Endothelial cell of umbilical vein (primary cell): Measurements from ENCODE around the gene DCHS1. TPM values are rescaled to one million over a fixed set of nuclear protein-coding genes. Genes with fewer than 3 reads are reported as not detected.

Source experiments
- BruUV-seq: library from RNA; stranded (reverse); fragments of 400-500 nt; replicated peaks from 2 replicates; lab custom pipeline; 2021; lab: Mats Ljungman, UMichigan
- CTCF ChIA-PET: fragments of 300-600, 350-600 bp; sonication (Branson Sonifier 250); formaldehyde crosslinking; loops from one replicate; lab custom pipeline; 2021; ENCODE audit warnings: antibody characterized with exemption, inconsistent platforms; lab: Charles Lee
- POLR2A ChIA-PET: fragments of 300-600, 350-600 bp; sonication (Branson Sonifier 250); formaldehyde crosslinking; loops from one replicate; lab custom pipeline; 2021; ENCODE audit warnings: antibody characterized with exemption, inconsistent platforms; lab: Charles Lee
- DNase-seq: peaks from one replicate; pipeline ENCODE4 v3.0.0-alpha.2; 2011; ENCODE audit warnings: low read depth, low spot score
- FAIRE-seq: peaks from 2 replicates; lab custom pipeline; 2011; peaks lifted over from hg19 to GRCh38; lab: Jason Lieb, UNC
- H2AFZ ChIP-seq: 2 replicates; pipeline ENCODE4 v1.6.0; 2012; ENCODE audit warnings: low read depth, low read length, control low read depth, inconsistent platforms
- H3K27ac ChIP-seq: 2 replicates; pipeline ENCODE4 v1.5.1; 2011; ENCODE audit warnings: low read depth, mild to moderate bottlenecking, control low read depth, low read length, moderate library complexity; ENCODE audit not compliant: insufficient read depth
- H3K27me3 ChIP-seq, 2 experiments: 2 replicates each; pipeline versions ENCODE4 v1.6.0 to v1.6.1; 2011; ENCODE audit warnings: low read length in 2 of 2, mixed read lengths in 1 of 2; ENCODE audit not compliant: control insufficient read depth in 2 of 2, insufficient read depth in 2 of 2
- H3K36me3 ChIP-seq, 2 experiments: 2 replicates in 1 of 2; 3 replicates in 1 of 2; pipeline ENCODE4 v1.5.1; 2011; ENCODE audit warnings: low read length in 2 of 2, mild to moderate bottlenecking in 1 of 2, moderate library complexity in 1 of 2; ENCODE audit not compliant: control insufficient read depth in 2 of 2, insufficient read depth in 2 of 2; ENCODE audit errors: extremely low read depth in 1 of 2
- H3K4me1 ChIP-seq: 3 replicates; pipeline ENCODE4 v1.5.1; 2011; ENCODE audit warnings: mild to moderate bottlenecking, low read length; ENCODE audit not compliant: control insufficient read depth, insufficient read depth; ENCODE audit errors: extremely low read depth
- H3K4me2 ChIP-seq: 2 replicates; pipeline ENCODE4 v1.6.1; 2011; ENCODE audit warnings: low read length, control low read depth, mixed read lengths; ENCODE audit not compliant: insufficient read depth
- H3K4me3 ChIP-seq, 3 experiments: fragments of 200-600 bp in 1 of 3; sonication (generic), shearing (Covaris generic) in 1 of 3; replicated peaks in 1 of 3; 2 replicates each; pipeline ENCODE4 v1.5.1; 2011 to 2016; ENCODE audit warnings: control low read depth in 3 of 3, low read length in 3 of 3, mild to moderate bottlenecking in 2 of 3, inconsistent platforms in 1 of 3, low read depth in 1 of 3, moderate library complexity in 1 of 3; ENCODE audit not compliant: insufficient read depth in 1 of 3
- H3K79me2 ChIP-seq: 2 replicates; pipeline ENCODE4 v1.6.0; 2012; ENCODE audit warnings: low read length, inconsistent platforms; ENCODE audit not compliant: control insufficient read depth, insufficient read depth
- H3K9ac ChIP-seq: replicated peaks from 2 replicates; pipeline ENCODE3; 2011; ENCODE audit warnings: low read length, control low read depth; ENCODE audit not compliant: insufficient read depth; ENCODE audit errors: extremely low read depth
- H3K9me1 ChIP-seq: replicated peaks from 3 replicates; pipeline ENCODE4 v1.6.0; 2011; ENCODE audit warnings: mild to moderate bottlenecking, low read length; ENCODE audit not compliant: control insufficient read depth, insufficient read depth; ENCODE audit errors: extremely low read depth
- H3K9me3 ChIP-seq: replicated peaks from 2 replicates; pipeline ENCODE4 v1.5.1; 2012; ENCODE audit warnings: low read length, inconsistent platforms; ENCODE audit not compliant: control insufficient read depth, insufficient read depth
- H4K20me1 ChIP-seq: replicated peaks from 2 replicates; pipeline ENCODE3; 2011; ENCODE audit warnings: mild to moderate bottlenecking, low read length; ENCODE audit not compliant: control insufficient read depth, insufficient read depth; ENCODE audit errors: extremely low read depth
- EZH2 ChIP-seq: IDR thresholded peaks from 2 replicates; pipeline ENCODE4 v1.6.1; 2012; ENCODE audit warnings: borderline replicate concordance, low read depth, mild to moderate bottlenecking, moderate library complexity, low read length, inconsistent platforms; ENCODE audit not compliant: severe bottlenecking
- FOS ChIP-seq: IDR thresholded peaks from 2 replicates; pipeline ENCODE4 v1.6.1; 2011; ENCODE audit warnings: mild to moderate bottlenecking, low read length, moderate library complexity, borderline replicate concordance; ENCODE audit not compliant: insufficient read depth
- GATA2 ChIP-seq: IDR thresholded peaks from 2 replicates; pipeline ENCODE4 v1.7.0; 2011; ENCODE audit warnings: low read depth, mild to moderate bottlenecking, moderate library complexity, mixed read lengths, low read length; ENCODE audit not compliant: insufficient read length, insufficient read depth
- JUN ChIP-seq: IDR thresholded peaks from 2 replicates; pipeline ENCODE4 v1.6.1; 2011; ENCODE audit warnings: borderline replicate concordance, low read depth; ENCODE audit not compliant: insufficient read length, insufficient read depth
- MYC ChIP-seq: IDR thresholded peaks from one replicate; pipeline ENCODE4 v1.6.1; 2011; ENCODE audit warnings: mild to moderate bottlenecking, low read depth, low read length
- POLR2A ChIP-seq: IDR thresholded peaks from 2 replicates; pipeline ENCODE4 v1.6.1; 2012; ENCODE audit warnings: low read depth, mild to moderate bottlenecking, control low read depth, low read length
- POLR2AphosphoS5 ChIP-seq: IDR thresholded peaks from 2 replicates; pipeline ENCODE4 v1.6.1; 2012; ENCODE audit warnings: low read depth, mild to moderate bottlenecking, control low read depth, low read length, moderate library complexity; ENCODE audit not compliant: insufficient read depth
- dilution Hi-C: fragments of 300-500 bp; cut with MboI; formaldehyde crosslinking; loops from one replicate; pipeline ENCODE4 v1.15.0; 2019; ENCODE audit warnings: low sequenced_read_pairs; ENCODE audit not compliant: extremely low pct_ligation_motif_present
- intact Hi-C: fragments of 100-400 bp; cut with micrococcal nuclease; formaldehyde crosslinking; loops from one replicate; pipeline ENCODE4 v1.10.0; 2022
- polyA plus RNA-seq, 4 experiments: library from polyadenylated mRNA; depleted of rRNA in 3 of 4; stranded (reverse) in 3 of 4; unstranded in 1 of 4; fragments of >200 nt; gene quantifications; 2 replicates each; pipeline versions ENCODE4 v1.2.1 to v1.2.3, GENCODE V29; 2011 to 2012; ENCODE audit warnings: missing spikeins in 1 of 4
- total RNA-seq: library from RNA; stranded (reverse); gene quantifications from 2 replicates; pipeline ENCODE4 v1.2.3, GENCODE V29; 2021
- TF ChIP-seq, protein P1 (sequence below), 2 donors: IDR thresholded peaks; 1 replicate in 1 of 2; 2 replicates in 1 of 2; pipeline ENCODE4 v1.5.1; 2011; ENCODE audit warnings: low read length in 2 of 2, mild to moderate bottlenecking in 2 of 2, moderate library complexity in 2 of 2, control low read depth in 1 of 2, inconsistent platforms in 1 of 2, low read depth in 1 of 2; ENCODE audit not compliant: insufficient read depth in 1 of 2; ENCODE audit errors: extremely low read depth in 1 of 2
- TF ChIP-seq, protein P2 (sequence below): IDR thresholded peaks from 2 replicates; pipeline ENCODE4 v1.6.1; 2011; ENCODE audit not compliant: insufficient read depth, insufficient read length

The DCHS1 gene
- total and polyA plus RNA-seq, 2 donors (not counting 3 experiments of a cell fraction or from before 2014, with no cell fraction given), result 56.2 to 73.0 TPM

DNA sequence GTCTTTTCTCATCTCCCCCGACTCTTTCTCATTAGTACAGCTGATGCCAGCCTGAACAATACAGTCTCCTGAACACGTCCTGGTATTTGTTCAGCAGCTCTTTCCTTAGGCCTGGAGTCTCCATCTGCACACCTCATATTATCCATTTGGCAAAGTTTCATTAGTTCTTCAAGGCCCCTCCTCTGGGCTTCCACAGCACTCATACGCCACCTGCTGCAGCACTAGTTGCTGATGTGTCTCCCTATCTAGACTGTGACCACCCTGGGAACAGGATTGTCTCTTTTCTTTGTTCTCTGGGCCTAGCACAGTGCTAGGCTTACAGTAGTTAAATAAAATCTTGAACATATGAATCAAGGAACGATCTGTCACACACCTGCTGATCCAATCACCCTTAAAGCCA lies 17.2 kb downstream of the DCHS1 start:
- peaks cover 0 to 22% of the 10 kb centered on the region in 2 experiments for H3K36me3 ChIP-seq
- H2AFZ ChIP-seq, result no peak overlapping the region
- no peak overlapping the region for H3K4me3 ChIP-seq
- no peaks in the 10 kb centered on the region for H3K9me1 ChIP-seq
- no peak for DNase-seq
- peaks cover 2% of the 10 kb centered on the region for H3K79me2 ChIP-seq
- BruUV-seq, result no TSS peak
- TF ChIP-seq, protein P1, sequence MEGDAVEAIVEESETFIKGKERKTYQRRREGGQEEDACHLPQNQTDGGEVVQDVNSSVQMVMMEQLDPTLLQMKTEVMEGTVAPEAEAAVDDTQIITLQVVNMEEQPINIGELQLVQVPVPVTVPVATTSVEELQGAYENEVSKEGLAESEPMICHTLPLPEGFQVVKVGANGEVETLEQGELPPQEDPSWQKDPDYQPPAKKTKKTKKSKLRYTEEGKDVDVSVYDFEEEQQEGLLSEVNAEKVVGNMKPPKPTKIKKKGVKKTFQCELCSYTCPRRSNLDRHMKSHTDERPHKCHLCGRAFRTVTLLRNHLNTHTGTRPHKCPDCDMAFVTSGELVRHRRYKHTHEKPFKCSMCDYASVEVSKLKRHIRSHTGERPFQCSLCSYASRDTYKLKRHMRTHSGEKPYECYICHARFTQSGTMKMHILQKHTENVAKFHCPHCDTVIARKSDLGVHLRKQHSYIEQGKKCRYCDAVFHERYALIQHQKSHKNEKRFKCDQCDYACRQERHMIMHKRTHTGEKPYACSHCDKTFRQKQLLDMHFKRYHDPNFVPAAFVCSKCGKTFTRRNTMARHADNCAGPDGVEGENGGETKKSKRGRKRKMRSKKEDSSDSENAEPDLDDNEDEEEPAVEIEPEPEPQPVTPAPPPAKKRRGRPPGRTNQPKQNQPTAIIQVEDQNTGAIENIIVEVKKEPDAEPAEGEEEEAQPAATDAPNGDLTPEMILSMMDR (IDR thresholded peaks at IDR 0.05; ENCODE audit: extremely low read depth in 1 of 2, insufficient read depth in 1 of 2, low read depth in 1 of 2, low read length in 2 of 2), result no peak
- TF ChIP-seq EZH2 (no peak), GATA2 (no peak), MYC (no peak), JUN (no peak), POLR2AphosphoS5 (no peak), FOS (no peak), POLR2A (no peak)
- TF ChIP-seq, protein P2, sequence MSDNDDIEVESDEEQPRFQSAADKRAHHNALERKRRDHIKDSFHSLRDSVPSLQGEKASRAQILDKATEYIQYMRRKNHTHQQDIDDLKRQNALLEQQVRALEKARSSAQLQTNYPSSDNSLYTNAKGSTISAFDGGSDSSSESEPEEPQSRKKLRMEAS, result no peak
- intact Hi-C loops, result no loop called here
- FAIRE-seq, result no peak
- no peaks in the 10 kb centered on the region for H4K20me1 ChIP-seq
- H3K4me2 ChIP-seq, result no peak overlapping the region
- dilution Hi-C loops, result no loop called here
- H3K9me3 ChIP-seq, result no peaks in the 10 kb centered on the region
- H3K27me3 ChIP-seq, result no peaks in the 10 kb centered on the region
- H3K27ac ChIP-seq, result no peak overlapping the region
- H3K9ac ChIP-seq, result no peak overlapping the region
- CTCF ChIA-PET, result interaction anchor here (0.6 to 2.7 kb wide), 13 partner anchors 9 to 199 kb away, joined by 3 to 15 read pairs (median 4); partner anchors contain the start of genes MRPL17, TAF10 and TPP1
- POLR2A ChIA-PET, result no interaction called here
- peaks cover 50% of the 10 kb centered on the region for H3K4me1 ChIP-seq
